GM13976 (cell line): Measurements from ENCODE around the gene WLS.

Experiments used
- DNase-seq: peaks from one replicate; pipeline ENCODE4 v3.0.0; 2012; ENCODE audit warnings: low spot score
- in situ Hi-C: fragments of 300-500 bp; cut with MboI; formaldehyde crosslinking; loops from one replicate; pipeline ENCODE4 v1.12.0; 2022; ENCODE audit warnings: low sequenced_read_pairs, mixed read lengths, inconsistent platforms; ENCODE audit not compliant: unreplicated experiment
- TF ChIP-seq, protein P1 (sequence below): IDR thresholded peaks from 2 replicates; pipeline ENCODE4 v1.5.1; 2012; ENCODE audit warnings: borderline replicate concordance, mild to moderate bottlenecking; ENCODE audit not compliant: insufficient read depth; ENCODE audit errors: extremely low read depth, missing control alignments, control extremely low read depth

Gene WLS

GRCh38 chr1:68237040-68237439 is 4.7 kb upstream of the WLS start:
- in situ Hi-C loops, result no loop called here
- DNase-seq, result no peak
- TF ChIP-seq, protein P1, sequence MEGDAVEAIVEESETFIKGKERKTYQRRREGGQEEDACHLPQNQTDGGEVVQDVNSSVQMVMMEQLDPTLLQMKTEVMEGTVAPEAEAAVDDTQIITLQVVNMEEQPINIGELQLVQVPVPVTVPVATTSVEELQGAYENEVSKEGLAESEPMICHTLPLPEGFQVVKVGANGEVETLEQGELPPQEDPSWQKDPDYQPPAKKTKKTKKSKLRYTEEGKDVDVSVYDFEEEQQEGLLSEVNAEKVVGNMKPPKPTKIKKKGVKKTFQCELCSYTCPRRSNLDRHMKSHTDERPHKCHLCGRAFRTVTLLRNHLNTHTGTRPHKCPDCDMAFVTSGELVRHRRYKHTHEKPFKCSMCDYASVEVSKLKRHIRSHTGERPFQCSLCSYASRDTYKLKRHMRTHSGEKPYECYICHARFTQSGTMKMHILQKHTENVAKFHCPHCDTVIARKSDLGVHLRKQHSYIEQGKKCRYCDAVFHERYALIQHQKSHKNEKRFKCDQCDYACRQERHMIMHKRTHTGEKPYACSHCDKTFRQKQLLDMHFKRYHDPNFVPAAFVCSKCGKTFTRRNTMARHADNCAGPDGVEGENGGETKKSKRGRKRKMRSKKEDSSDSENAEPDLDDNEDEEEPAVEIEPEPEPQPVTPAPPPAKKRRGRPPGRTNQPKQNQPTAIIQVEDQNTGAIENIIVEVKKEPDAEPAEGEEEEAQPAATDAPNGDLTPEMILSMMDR, result no peak

DNA sequence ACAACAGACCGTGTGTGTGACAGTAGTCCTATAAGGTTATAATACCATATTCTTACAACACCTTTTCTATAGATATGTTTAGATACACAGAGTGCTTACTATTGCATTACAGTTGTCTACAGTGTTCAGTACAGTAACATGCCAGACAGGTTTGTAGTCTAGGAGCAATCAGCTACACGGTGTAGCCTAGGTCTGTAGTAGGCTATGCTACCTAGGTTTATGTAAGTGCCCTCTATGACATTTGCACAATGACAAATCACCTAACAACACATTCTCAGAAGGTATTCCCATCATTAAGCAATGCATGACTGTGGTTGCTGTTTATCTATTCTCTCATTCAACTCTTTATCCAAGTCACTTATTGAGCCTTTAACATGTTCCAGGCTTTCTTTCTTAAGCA is 1.8 kb upstream of the WLS start:
- in situ Hi-C loops, result no loop called here
- DNase-seq, result no peak
- TF ChIP-seq, protein P1, result no peak

DNA sequence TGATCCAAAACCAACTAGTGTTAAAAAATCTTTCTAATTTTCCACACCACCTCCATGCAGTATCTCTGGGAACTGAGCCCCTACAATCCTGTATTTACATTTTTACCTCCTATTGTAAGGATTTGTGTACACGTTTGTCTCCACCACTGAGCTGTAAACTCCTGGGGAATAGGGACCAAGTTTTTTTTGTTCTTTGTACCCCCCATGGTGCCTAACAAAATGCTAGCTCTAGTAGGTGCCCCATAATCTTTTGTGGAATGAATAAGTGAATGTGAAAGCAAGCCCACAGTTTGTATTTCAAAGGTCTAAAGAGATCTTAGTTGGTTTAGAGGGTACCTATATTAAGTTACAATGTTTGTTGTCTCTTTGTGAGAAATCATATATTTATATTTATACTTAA is 879 bp upstream of the WLS start:
- no peak for DNase-seq
- TF ChIP-seq, protein P1, result no peak
- in situ Hi-C loops, result no loop called here

GRCh38 chr1:68231627-68232288 is 565 bp downstream of the WLS start:
- TF ChIP-seq, protein P1, result no peak
- DNase-seq, result peak; percentile 32
- in situ Hi-C loops, result no loop called here

- TF ChIP-seq, protein P1, result no peak
- DNase-seq, result peak; percentile 43
- in situ Hi-C loops, result no loop called here
Observed at GRCh38 chr1:68230901-68231626, 1.3 kb downstream of the WLS start.

- in situ Hi-C loops, result no loop called here
- TF ChIP-seq, protein P1, result no peak
- DNase-seq, result no peak
Observed at GRCh38 chr1:68230484-68230802, 1.9 kb downstream of the WLS start.
